ENCODE data around the gene RERE.
"Not testable (repeated sequence)": the region's sequence is repeated elsewhere in the genome, so short reads cannot be mapped to it uniquely, and the experiment has no call there.

RERE gene

DNA sequence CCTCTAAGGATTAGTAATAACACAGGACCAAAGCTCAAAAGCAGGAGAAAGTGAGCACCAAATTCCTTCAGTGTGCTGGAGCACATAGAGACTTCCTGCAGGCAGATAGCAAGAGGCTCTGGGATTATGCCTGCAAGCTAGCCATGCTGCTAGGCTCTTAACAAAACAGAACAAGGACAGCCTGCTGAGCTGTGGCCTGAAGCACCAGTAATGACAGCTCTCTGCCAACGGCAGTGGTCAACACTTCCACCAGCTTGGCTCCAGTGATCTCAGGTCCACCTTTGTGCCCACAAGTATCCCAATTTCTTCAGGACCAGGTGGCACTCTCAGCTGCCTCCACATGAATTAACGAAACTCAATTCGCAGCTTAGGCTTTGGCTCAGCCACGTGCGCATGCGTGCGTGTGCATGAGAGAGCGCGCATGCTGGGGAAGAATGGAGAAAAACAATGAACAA lies 435.4 kb downstream of the RERE start:
- DNase-seq (ENCODE audit: extremely low read depth, low read depth) = no peak
- TF ChIP-seq CTCF (IDR thresholded peaks at IDR 0.05; ENCODE audit: low read depth, low read length) = no peak

- peak; percentile 7 for DNase-seq (ENCODE audit: extremely low read depth, low read depth)
- TF ChIP-seq CTCF (IDR thresholded peaks at IDR 0.05; ENCODE audit: low read depth, low read length) = no peak
Observed at GRCh38 chr1:8381618-8382017, 435.8 kb downstream of the RERE start.

GRCh38 chr1:8380310-8380709 lies 437.1 kb downstream of the RERE start:
- DNase-seq (ENCODE audit: extremely low read depth, low read depth) = not testable (repeated sequence)

- TF ChIP-seq CTCF (IDR thresholded peaks at IDR 0.05; ENCODE audit: low read depth, low read length) = no peak
- DNase-seq (ENCODE audit: extremely low read depth, low read depth) = no peak
Observed at GRCh38 chr1:8379513-8380186, 437.8 kb downstream of the RERE start.

GRCh38 chr1:8378981-8379470 lies 438.4 kb downstream of the RERE start:
- no peak for DNase-seq (ENCODE audit: extremely low read depth, low read depth)
- no peak for TF ChIP-seq CTCF (IDR thresholded peaks at IDR 0.05; ENCODE audit: low read depth, low read length)

DNA sequence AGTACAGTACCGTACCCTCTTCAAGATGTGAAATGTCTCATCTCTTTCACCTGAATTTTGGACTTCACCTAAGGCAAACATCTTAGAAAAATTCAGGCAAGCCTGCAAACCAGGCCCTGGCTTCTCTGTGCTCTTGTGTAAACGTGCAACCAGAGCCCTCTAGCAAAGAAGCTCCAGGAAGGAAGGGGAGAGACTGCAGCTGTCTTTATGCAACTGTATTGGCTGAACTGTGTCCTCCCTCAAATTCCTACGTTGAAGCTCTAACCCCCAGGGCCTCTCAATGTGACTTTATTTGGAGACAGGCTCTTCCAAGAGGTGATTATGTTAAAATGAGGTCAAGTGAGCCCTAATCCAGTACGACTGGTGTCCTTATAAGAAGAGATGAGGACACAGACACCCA lies 439.3 kb downstream of the RERE start:
- DNase-seq (ENCODE audit: extremely low read depth, low read depth) = no peak
- TF ChIP-seq CTCF (IDR thresholded peaks at IDR 0.05; ENCODE audit: low read depth, low read length) = no peak

DNA sequence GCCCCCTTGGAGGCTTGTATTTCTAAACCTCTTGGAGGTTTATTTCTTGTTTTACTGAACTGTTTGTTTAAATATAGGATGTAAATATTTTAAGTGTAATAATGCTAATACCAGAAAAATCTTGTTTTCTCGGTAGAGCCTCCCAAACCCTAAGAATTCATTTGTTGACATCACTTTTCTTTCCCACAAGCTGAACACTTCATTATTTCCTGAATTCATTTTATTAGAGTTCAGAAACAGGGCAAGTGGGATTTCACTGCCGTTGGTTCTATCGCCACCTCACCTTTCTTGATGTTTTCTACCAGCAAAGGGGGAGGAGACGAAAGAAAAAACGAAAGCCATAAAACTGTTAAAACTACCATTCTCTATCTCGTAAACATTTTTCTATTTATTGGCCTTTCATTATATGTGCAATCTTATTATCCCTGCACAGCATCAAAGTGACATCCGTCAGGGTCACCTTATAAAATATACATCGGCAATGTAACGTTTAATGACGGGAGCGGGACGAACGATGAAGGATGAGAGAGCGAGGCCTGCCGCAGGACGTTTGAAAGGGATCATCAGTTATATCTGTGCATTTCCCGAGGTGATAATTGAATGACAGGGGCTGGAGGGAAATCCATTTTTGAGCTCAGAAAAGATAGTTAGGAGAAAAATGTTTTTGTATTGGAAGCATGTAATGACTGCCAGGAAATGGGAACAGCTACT lies 440.0 kb downstream of the RERE start:
- no peak for DNase-seq (ENCODE audit: extremely low read depth, low read depth)
- no peak for TF ChIP-seq CTCF (IDR thresholded peaks at IDR 0.05; ENCODE audit: low read depth, low read length)
